ENCODE measurements around the gene CPLANE2.
A peak's percentile ranks its signal among the peaks of the same experiment; 100 is the strongest.

The CPLANE2 gene, protein sequence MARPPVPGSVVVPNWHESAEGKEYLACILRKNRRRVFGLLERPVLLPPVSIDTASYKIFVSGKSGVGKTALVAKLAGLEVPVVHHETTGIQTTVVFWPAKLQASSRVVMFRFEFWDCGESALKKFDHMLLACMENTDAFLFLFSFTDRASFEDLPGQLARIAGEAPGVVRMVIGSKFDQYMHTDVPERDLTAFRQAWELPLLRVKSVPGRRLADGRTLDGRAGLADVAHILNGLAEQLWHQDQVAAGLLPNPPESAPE

DNA sequence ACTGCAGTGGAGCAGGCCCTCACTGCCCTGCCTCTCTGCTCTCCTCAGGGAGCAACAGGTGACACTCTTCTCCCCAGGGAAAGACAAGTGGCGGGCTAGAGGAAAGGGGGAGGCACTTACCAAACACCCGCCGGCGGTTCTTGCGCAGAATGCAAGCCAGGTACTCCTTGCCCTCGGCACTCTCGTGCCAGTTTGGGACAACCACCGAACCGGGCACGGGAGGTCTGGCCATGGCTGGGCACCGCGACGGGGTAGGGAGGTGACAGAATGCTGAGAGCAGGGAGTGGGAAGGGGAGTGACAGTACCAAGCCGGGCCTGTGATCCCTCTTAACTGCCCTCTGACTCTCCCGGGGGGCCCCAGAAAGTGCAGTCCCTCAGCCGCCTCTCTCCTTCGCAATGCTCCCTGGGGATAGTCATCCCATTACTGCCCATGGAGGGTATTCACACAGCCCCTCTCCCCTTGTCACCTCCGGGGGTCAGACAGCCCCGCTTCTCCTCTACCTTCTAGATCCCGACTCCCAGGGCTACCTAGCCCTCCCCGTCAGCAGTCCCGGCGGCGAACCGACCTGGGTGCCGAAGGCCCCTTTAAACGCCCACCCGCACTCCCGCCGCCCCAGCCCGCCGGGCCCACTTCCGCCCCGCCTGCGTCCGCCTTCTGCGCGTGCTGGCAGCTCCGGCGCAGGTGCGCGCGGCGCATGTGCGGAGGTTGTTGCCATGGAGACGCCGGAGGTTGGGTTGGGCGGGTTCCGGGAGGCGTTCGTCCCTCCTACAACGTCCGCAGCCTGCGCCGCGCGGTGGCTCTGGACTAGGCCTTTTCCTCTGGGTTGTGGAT, at the start of gene CPLANE2:
CPLANE2 (minus strand) TSS at position 673 of the 832 bp plus-strand sequence; CDS start at position 232, 441 bp downstream.
- peak; percentile 93 for DNase-seq (ENCODE audit: low read depth)
- peak within 1 kb of the TSS; percentile 75 for H3K4me3 ChIP-seq (ENCODE audit: low read depth, low read length)
- TF ChIP-seq, protein P1, sequence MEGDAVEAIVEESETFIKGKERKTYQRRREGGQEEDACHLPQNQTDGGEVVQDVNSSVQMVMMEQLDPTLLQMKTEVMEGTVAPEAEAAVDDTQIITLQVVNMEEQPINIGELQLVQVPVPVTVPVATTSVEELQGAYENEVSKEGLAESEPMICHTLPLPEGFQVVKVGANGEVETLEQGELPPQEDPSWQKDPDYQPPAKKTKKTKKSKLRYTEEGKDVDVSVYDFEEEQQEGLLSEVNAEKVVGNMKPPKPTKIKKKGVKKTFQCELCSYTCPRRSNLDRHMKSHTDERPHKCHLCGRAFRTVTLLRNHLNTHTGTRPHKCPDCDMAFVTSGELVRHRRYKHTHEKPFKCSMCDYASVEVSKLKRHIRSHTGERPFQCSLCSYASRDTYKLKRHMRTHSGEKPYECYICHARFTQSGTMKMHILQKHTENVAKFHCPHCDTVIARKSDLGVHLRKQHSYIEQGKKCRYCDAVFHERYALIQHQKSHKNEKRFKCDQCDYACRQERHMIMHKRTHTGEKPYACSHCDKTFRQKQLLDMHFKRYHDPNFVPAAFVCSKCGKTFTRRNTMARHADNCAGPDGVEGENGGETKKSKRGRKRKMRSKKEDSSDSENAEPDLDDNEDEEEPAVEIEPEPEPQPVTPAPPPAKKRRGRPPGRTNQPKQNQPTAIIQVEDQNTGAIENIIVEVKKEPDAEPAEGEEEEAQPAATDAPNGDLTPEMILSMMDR (IDR thresholded peaks at IDR 0.05; ENCODE audit: low read depth, low read length): no peak
- TF ChIP-seq POLR2A (IDR thresholded peaks at IDR 0.05; ENCODE audit: extremely low read depth, insufficient read length): peak; percentile 66
- TF ChIP-seq, protein P2, sequence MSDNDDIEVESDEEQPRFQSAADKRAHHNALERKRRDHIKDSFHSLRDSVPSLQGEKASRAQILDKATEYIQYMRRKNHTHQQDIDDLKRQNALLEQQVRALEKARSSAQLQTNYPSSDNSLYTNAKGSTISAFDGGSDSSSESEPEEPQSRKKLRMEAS (IDR thresholded peaks at IDR 0.05; ENCODE audit: low read depth, low read length): peak; percentile 74

- H3K4me3 ChIP-seq (ENCODE audit: low read depth, low read length): no peak overlapping the region
- no peak for DNase-seq (ENCODE audit: low read depth)
- TF ChIP-seq POLR2A (IDR thresholded peaks at IDR 0.05; ENCODE audit: extremely low read depth, insufficient read length): no peak
- TF ChIP-seq, protein P2 (IDR thresholded peaks at IDR 0.05; ENCODE audit: low read depth, low read length): no peak
- TF ChIP-seq, protein P1 (IDR thresholded peaks at IDR 0.05; ENCODE audit: low read depth, low read length): no peak
- no peak for TF ChIP-seq MYC (IDR thresholded peaks at IDR 0.05; ENCODE audit: low read depth, low read length)
Measured at GRCh38 chr1:16286122-16286521, 49.1 kb upstream of the CPLANE2 start.

DNA sequence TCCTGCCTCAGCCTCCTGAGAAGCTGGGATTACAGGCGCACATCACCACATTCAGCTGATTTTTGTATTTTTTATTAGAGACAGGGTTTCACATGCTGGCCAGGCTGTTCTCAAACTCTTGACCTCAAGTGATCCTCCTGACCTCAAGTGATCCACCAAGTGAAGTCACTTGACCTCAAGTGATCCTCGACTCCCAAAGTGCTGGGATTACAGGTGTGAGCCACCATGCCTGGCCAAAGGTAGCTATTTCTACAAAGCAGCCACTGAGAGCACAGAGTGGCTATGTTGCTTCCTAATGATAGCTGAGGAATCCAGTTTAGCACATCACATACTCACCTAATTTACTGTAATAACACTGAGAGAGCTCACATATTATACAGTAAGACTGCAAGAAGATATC, 44.8 kb upstream of the CPLANE2 start:
- no peak overlapping the region for H3K4me3 ChIP-seq (ENCODE audit: low read depth, low read length)
- TF ChIP-seq MYC (IDR thresholded peaks at IDR 0.05; ENCODE audit: low read depth, low read length) (no peak), POLR2A (IDR thresholded peaks at IDR 0.05; ENCODE audit: extremely low read depth, insufficient read length) (no peak)
- TF ChIP-seq, protein P2 (IDR thresholded peaks at IDR 0.05; ENCODE audit: low read depth, low read length): no peak
- TF ChIP-seq, protein P1 (IDR thresholded peaks at IDR 0.05; ENCODE audit: low read depth, low read length): no peak
- no peak for DNase-seq (ENCODE audit: low read depth)

- H3K4me3 ChIP-seq (ENCODE audit: low read depth, low read length): no peak overlapping the region
- TF ChIP-seq POLR2A (IDR thresholded peaks at IDR 0.05; ENCODE audit: extremely low read depth, insufficient read length) (no peak), MYC (IDR thresholded peaks at IDR 0.05; ENCODE audit: low read depth, low read length) (no peak)
- TF ChIP-seq, protein P2 (IDR thresholded peaks at IDR 0.05; ENCODE audit: low read depth, low read length): no peak
- TF ChIP-seq, protein P1 (IDR thresholded peaks at IDR 0.05; ENCODE audit: low read depth, low read length): no peak
- no peak for DNase-seq (ENCODE audit: low read depth)
Measured at GRCh38 chr1:16279186-16279585, 42.2 kb upstream of the CPLANE2 start.

DNA sequence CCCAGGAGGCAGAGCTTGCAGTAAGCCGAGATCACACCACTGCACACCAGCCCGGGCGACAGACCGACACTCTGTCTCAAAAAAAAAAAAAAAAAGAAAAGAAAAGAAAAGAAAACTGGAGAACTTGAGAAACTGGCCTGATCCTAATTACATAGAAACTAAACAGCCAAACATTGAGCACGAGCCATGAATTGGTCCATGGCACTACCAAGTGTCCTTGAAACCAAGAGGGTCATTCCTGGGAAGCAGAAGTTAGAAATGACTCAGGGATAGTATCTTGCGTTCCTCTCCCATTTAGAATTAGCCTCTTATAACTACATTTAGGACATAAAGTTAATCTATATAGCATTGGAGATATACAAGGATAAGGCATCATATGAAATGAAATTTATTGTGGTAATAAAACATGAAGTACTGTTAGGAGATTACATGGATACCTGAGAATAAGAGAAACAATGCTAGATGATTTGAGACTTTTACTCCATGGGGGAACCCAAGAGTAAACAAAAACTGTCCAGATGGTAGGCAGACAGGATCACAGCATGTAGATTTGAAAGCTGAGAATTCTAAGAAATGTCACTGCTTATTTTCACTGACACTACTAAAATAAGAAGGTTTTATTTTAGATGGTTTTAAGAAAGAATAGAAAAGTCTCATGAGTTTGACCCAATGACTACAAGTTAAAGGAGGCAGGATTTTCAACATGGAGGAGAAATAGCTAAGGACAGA, 39.5 kb upstream of the CPLANE2 start:
- DNase-seq (ENCODE audit: low read depth): no peak
- TF ChIP-seq POLR2A (IDR thresholded peaks at IDR 0.05; ENCODE audit: extremely low read depth, insufficient read length) (no peak), MYC (IDR thresholded peaks at IDR 0.05; ENCODE audit: low read depth, low read length) (no peak)
- TF ChIP-seq, protein P2 (IDR thresholded peaks at IDR 0.05; ENCODE audit: low read depth, low read length): no peak
- TF ChIP-seq, protein P1 (IDR thresholded peaks at IDR 0.05; ENCODE audit: low read depth, low read length): no peak
- H3K4me3 ChIP-seq (ENCODE audit: low read depth, low read length): no peak overlapping the region
